ENCODE data around the gene GAS7. TPM values are rescaled to one million over a fixed set of nuclear protein-coding genes. Genes with fewer than 3 reads are reported as not detected.

GAS7 gene
- total RNA-seq, 4 donors from 2014 or later = 62.6 to 122 (median 77.0) TPM

DNA sequence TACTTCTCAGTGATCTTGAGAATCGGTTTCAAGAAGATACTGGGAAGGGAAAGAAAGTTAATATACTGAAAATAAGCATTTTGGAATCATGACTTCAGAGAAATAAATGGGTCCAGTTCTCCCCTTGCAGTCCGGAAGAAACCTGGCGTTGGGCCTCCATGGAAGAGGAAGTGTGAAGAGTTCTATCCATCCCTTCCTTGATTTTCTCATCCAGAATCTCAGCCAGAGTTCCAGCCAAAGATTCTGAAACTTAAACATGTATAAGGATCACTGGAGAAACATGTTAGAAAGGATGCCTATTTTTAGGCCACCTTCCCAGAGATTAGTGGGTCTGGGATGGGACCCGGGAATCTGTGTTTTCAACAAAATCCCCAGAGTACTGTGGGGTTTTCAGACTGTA is 8.7 kb upstream of the GAS7 start:
- no peak for ATAC-seq
- Histone ChIP-seq H3K9me3 (peaks cover 0 to 22% (median 0%) of the 10 kb centered on the region in 3 donors), H3K4me1 (peaks cover 0 to 12% (median 0%) of the 10 kb centered on the region in 3 donors), H3K27me3 (no peaks in the 10 kb centered on the region), H3K27ac (no peak overlapping the region), H3K36me3 (no peaks in the 10 kb centered on the region), H3K4me3 (no peak overlapping the region)
- WGBS, 2 donors (ENCODE audit: low coverage in 1 of 2) = 75 to 78% methylated on average over 2 to 4 of the region's 4 CpGs
- no peak for TF ChIP-seq POLR2A (IDR thresholded peaks at IDR 0.05)
- TF ChIP-seq, protein P1, sequence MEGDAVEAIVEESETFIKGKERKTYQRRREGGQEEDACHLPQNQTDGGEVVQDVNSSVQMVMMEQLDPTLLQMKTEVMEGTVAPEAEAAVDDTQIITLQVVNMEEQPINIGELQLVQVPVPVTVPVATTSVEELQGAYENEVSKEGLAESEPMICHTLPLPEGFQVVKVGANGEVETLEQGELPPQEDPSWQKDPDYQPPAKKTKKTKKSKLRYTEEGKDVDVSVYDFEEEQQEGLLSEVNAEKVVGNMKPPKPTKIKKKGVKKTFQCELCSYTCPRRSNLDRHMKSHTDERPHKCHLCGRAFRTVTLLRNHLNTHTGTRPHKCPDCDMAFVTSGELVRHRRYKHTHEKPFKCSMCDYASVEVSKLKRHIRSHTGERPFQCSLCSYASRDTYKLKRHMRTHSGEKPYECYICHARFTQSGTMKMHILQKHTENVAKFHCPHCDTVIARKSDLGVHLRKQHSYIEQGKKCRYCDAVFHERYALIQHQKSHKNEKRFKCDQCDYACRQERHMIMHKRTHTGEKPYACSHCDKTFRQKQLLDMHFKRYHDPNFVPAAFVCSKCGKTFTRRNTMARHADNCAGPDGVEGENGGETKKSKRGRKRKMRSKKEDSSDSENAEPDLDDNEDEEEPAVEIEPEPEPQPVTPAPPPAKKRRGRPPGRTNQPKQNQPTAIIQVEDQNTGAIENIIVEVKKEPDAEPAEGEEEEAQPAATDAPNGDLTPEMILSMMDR (IDR thresholded peaks at IDR 0.05) = no peak
- TF ChIP-seq EP300 (IDR thresholded peaks at IDR 0.05) = no peak
- TF ChIP-seq POLR2AphosphoS5 (IDR thresholded peaks at IDR 0.05) = no peak

DNA sequence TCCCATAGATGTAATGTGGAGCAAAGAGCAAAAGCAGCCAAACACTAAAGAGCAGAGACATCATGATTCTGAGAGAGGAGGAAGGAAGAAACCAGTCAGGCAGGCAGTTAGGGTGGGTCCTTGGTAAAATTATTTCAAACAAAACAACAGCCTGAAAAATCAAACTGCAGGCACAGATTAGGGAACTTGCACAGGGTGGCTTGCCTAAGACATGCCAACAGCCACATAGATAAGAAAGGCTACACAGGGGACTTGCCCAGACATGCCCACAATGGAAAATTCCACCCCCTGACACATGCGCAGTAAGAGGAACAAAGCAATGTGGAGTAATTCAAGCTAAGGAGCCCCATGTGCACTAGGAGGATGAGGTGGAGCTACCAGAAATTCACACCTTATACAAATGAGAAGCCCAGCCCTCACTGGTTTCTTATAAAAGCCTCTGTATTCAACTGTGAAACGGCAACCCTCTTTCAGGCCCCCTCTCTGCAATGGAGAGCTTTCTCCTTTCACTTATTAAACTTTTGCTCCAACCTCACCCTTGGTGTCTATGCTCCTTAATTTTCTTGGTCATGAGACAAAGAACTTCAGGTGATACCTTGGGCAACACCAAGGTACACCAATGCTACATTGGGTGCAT is 7.3 kb upstream of the GAS7 start:
- Histone ChIP-seq H3K27me3 (no peaks in the 10 kb centered on the region), H3K4me1 (peaks cover 0 to 12% (median 0%) of the 10 kb centered on the region in 3 donors), H3K4me3 (no peak overlapping the region), H3K9me3 (peaks cover 0 to 22% (median 0%) of the 10 kb centered on the region in 3 donors), H3K36me3 (no peaks in the 10 kb centered on the region), H3K27ac (no peak overlapping the region)
- TF ChIP-seq POLR2A (IDR thresholded peaks at IDR 0.05) = no peak
- no peak for TF ChIP-seq POLR2AphosphoS5 (IDR thresholded peaks at IDR 0.05)
- TF ChIP-seq EP300 (IDR thresholded peaks at IDR 0.05) = no peak
- TF ChIP-seq, protein P1 (IDR thresholded peaks at IDR 0.05) = no peak
- no peak for ATAC-seq
- 85 to 100% methylated on average over 2 of the region's 2 CpGs for WGBS, 2 donors (ENCODE audit: low coverage in 1 of 2)

DNA sequence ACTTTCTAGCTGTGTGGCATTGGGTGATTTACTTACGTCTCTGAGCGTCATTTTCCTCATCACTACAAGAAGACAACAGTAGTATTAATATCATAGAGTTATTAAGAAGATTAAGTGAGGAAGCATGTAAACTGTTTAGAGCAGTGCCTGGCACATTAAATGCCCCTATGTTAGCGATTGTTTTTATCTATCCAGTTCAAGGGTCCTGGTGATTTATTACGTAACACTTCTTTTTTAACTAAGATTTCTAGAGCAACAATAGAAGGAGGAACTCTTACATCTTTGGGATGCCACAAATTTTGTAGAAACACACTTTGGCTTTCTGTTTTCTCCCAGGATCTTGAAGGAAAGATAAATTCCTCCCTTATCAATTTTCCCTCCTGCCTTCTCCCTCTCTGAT is 3.3 kb upstream of the GAS7 start:
- Histone ChIP-seq H3K4me3 (no peak overlapping the region), H3K27ac (no peak overlapping the region), H3K9me3 (peaks cover 0 to 22% (median 0%) of the 10 kb centered on the region in 3 donors), H3K36me3 (no peaks in the 10 kb centered on the region), H3K4me1 (peaks cover 0 to 26% (median 0%) of the 10 kb centered on the region in 3 donors), H3K27me3 (peaks cover 18% of the 10 kb centered on the region)
- no peak for ATAC-seq
- WGBS, 2 donors (ENCODE audit: low coverage in 1 of 2) = 86 to 88% methylated on average over 4 of the region's 4 CpGs
- TF ChIP-seq POLR2A (IDR thresholded peaks at IDR 0.05) = no peak
- no peak for TF ChIP-seq EP300 (IDR thresholded peaks at IDR 0.05)
- TF ChIP-seq POLR2AphosphoS5 (IDR thresholded peaks at IDR 0.05) = no peak
- TF ChIP-seq, protein P1 (IDR thresholded peaks at IDR 0.05) = no peak

DNA sequence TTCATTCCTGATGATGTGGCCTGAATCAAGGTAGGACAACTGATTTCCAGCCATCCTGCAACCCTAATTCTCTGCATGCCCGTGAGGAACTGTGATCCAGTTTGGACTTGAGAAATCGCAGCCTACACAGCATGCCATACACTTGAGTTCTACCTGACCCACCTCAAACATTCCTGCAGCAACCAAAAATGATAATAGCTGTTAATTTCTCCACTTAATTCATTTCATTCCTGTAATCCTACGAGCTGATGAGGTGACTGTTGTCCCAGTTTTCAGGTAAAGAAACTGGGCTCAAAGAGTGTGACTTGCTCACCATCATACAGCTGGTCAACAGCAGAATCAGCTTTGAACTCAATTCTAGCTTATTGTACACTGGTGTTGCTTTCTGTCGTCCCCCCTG is 2.2 kb upstream of the GAS7 start:
- Histone ChIP-seq H3K4me1 (peaks cover 0 to 36% (median 4%) of the 10 kb centered on the region in 3 donors), H3K27me3 (peaks cover 18% of the 10 kb centered on the region), H3K27ac (no peak overlapping the region), H3K4me3 (no peak overlapping the region), H3K36me3 (no peaks in the 10 kb centered on the region), H3K9me3 (peaks cover 0 to 17% (median 0%) of the 10 kb centered on the region in 3 donors)
- 79 to 83% methylated on average over 3 to 4 of the region's 4 CpGs for WGBS, 2 donors (ENCODE audit: low coverage in 1 of 2)
- no peak for TF ChIP-seq POLR2AphosphoS5 (IDR thresholded peaks at IDR 0.05)
- no peak for ATAC-seq

DNA sequence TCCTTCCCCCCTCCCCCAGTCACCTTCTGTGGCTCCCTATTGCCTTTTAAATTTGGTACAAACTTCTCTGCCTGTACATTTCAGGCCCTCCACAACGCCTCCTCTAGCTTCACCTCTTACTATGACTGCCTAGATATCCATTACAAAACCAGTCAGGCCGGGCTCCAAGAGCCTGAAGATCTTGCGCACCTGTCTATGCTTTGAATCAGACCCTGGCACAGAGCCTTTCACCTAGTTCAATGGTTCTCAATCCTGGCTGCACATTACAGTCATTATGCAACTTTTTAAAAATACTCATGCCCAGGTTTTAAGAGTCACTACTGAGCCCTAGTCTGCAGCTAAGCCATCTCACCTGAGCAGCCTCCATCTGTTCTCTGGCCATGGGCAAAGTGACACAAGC is 1.6 kb upstream of the GAS7 start:
- 89 to 92% methylated on average over 3 of the region's 3 CpGs for WGBS, 2 donors (ENCODE audit: low coverage in 1 of 2)
- TF ChIP-seq, protein P1 (IDR thresholded peaks at IDR 0.05) = no peak
- no peak for TF ChIP-seq POLR2A (IDR thresholded peaks at IDR 0.05)
- TF ChIP-seq POLR2AphosphoS5 (IDR thresholded peaks at IDR 0.05) = no peak
- TF ChIP-seq EP300 (IDR thresholded peaks at IDR 0.05) = no peak
- no peak overlapping the region for H3K27ac ChIP-seq
- peaks cover 0 to 11% (median 0%) of the 10 kb centered on the region in 3 donors for H3K9me3 ChIP-seq
- H3K4me1 ChIP-seq = peaks cover 0 to 36% (median 4%) of the 10 kb centered on the region in 3 donors
- H3K4me3 ChIP-seq = no peak overlapping the region
- ATAC-seq = no peak
- peaks cover 18% of the 10 kb centered on the region for H3K27me3 ChIP-seq
- no peaks in the 10 kb centered on the region for H3K36me3 ChIP-seq

All from gastroesophageal sphincter (tissue), 4 donors.